ENCODE data around the gene ABHD5. TPM values are rescaled to one million over a fixed set of nuclear protein-coding genes. Genes with fewer than 3 reads are reported as not detected.

The ABHD5 gene
- total RNA-seq, 1 experiment from 2014 or later: 21.8 TPM

- no peak overlapping the region for H3K4me3 ChIP-seq (ENCODE audit: insufficient read depth, low read depth, low read length)
- no peaks in the 10 kb centered on the region for H3K27me3 ChIP-seq (ENCODE audit: control insufficient read depth, insufficient read depth, low read length)
- no peaks in the 10 kb centered on the region for H3K36me3 ChIP-seq (replicated peaks; ENCODE audit: control insufficient read depth, insufficient read depth, low read length)
- no peak for DNase-seq
Measured at GRCh38 chr3:43742920-43743319, 52.2 kb downstream of the ABHD5 start.

- DNase-seq: no peak
- Histone ChIP-seq H3K4me3 (ENCODE audit: insufficient read depth, low read depth, low read length) (no peak overlapping the region), H3K27me3 (ENCODE audit: control insufficient read depth, insufficient read depth, low read length) (no peaks in the 10 kb centered on the region), H3K36me3 (replicated peaks; ENCODE audit: control insufficient read depth, insufficient read depth, low read length) (no peaks in the 10 kb centered on the region)
Measured at GRCh38 chr3:43747641-43748040, 56.9 kb downstream of the ABHD5 start.

- H3K36me3 ChIP-seq (replicated peaks; ENCODE audit: control insufficient read depth, insufficient read depth, low read length): no peaks in the 10 kb centered on the region
- no peak overlapping the region for H3K4me3 ChIP-seq (ENCODE audit: insufficient read depth, low read depth, low read length)
- DNase-seq: no peak
- no peaks in the 10 kb centered on the region for H3K27me3 ChIP-seq (ENCODE audit: control insufficient read depth, insufficient read depth, low read length)
Measured at GRCh38 chr3:43748179-43748578, 57.4 kb downstream of the ABHD5 start.

- no peak for DNase-seq
- H3K36me3 ChIP-seq (replicated peaks; ENCODE audit: control insufficient read depth, insufficient read depth, low read length): no peaks in the 10 kb centered on the region
- H3K27me3 ChIP-seq (ENCODE audit: control insufficient read depth, insufficient read depth, low read length): no peaks in the 10 kb centered on the region
Measured at GRCh38 chr3:43748645-43749044, 57.9 kb downstream of the ABHD5 start.

GRCh38 chr3:43752905-43753304 is 62.2 kb downstream of the ABHD5 start:
- Histone ChIP-seq H3K36me3 (replicated peaks; ENCODE audit: control insufficient read depth, insufficient read depth, low read length) (no peaks in the 10 kb centered on the region), H3K27me3 (ENCODE audit: control insufficient read depth, insufficient read depth, low read length) (no peaks in the 10 kb centered on the region), H3K4me3 (ENCODE audit: insufficient read depth, low read depth, low read length) (no peak overlapping the region)
- no peak for DNase-seq

More at GRCh38 chr3:43748645-43749044, 57.9 kb downstream of the ABHD5 start:
- no peak overlapping the region for H3K4me3 ChIP-seq (ENCODE audit: insufficient read depth, low read depth, low read length)

GRCh38 chr3:43753741-43754715 is 63.3 kb downstream of the ABHD5 start:
- H3K27me3 ChIP-seq (ENCODE audit: control insufficient read depth, insufficient read depth, low read length): no peaks in the 10 kb centered on the region
- DNase-seq: no peak
- H3K4me3 ChIP-seq (ENCODE audit: insufficient read depth, low read depth, low read length): no peak overlapping the region
- no peaks in the 10 kb centered on the region for H3K36me3 ChIP-seq (replicated peaks; ENCODE audit: control insufficient read depth, insufficient read depth, low read length)

GRCh38 chr3:43755516-43756200 is 64.9 kb downstream of the ABHD5 start:
- DNase-seq: no peak
- Histone ChIP-seq H3K4me3 (ENCODE audit: insufficient read depth, low read depth, low read length) (no peak overlapping the region), H3K36me3 (replicated peaks; ENCODE audit: control insufficient read depth, insufficient read depth, low read length) (no peaks in the 10 kb centered on the region), H3K27me3 (ENCODE audit: control insufficient read depth, insufficient read depth, low read length) (no peaks in the 10 kb centered on the region)

GRCh38 chr3:43757666-43758321 is 67.1 kb downstream of the ABHD5 start:
- no peak for DNase-seq
- no peaks in the 10 kb centered on the region for H3K36me3 ChIP-seq (replicated peaks; ENCODE audit: control insufficient read depth, insufficient read depth, low read length)
- no peaks in the 10 kb centered on the region for H3K27me3 ChIP-seq (ENCODE audit: control insufficient read depth, insufficient read depth, low read length)
- H3K4me3 ChIP-seq (ENCODE audit: insufficient read depth, low read depth, low read length): no peak overlapping the region

- DNase-seq: no peak
- Histone ChIP-seq H3K27me3 (ENCODE audit: control insufficient read depth, insufficient read depth, low read length) (no peaks in the 10 kb centered on the region), H3K36me3 (replicated peaks; ENCODE audit: control insufficient read depth, insufficient read depth, low read length) (no peaks in the 10 kb centered on the region), H3K4me3 (ENCODE audit: insufficient read depth, low read depth, low read length) (no peak overlapping the region)
Measured at GRCh38 chr3:43758592-43759225, 68.0 kb downstream of the ABHD5 start.

GRCh38 chr3:43759297-43759782 is 68.6 kb downstream of the ABHD5 start:
- Histone ChIP-seq H3K36me3 (replicated peaks; ENCODE audit: control insufficient read depth, insufficient read depth, low read length) (no peaks in the 10 kb centered on the region), H3K27me3 (ENCODE audit: control insufficient read depth, insufficient read depth, low read length) (no peaks in the 10 kb centered on the region), H3K4me3 (ENCODE audit: insufficient read depth, low read depth, low read length) (no peak overlapping the region)
- DNase-seq: no peak

GRCh38 chr3:43759938-43760337 is 69.2 kb downstream of the ABHD5 start:
- no peaks in the 10 kb centered on the region for H3K27me3 ChIP-seq (ENCODE audit: control insufficient read depth, insufficient read depth, low read length)
- DNase-seq: no peak
- no peaks in the 10 kb centered on the region for H3K36me3 ChIP-seq (replicated peaks; ENCODE audit: control insufficient read depth, insufficient read depth, low read length)
- H3K4me3 ChIP-seq (ENCODE audit: insufficient read depth, low read depth, low read length): no peak overlapping the region

- Histone ChIP-seq H3K36me3 (replicated peaks; ENCODE audit: control insufficient read depth, insufficient read depth, low read length) (no peaks in the 10 kb centered on the region), H3K4me3 (ENCODE audit: insufficient read depth, low read depth, low read length) (no peak overlapping the region), H3K27me3 (ENCODE audit: control insufficient read depth, insufficient read depth, low read length) (no peaks in the 10 kb centered on the region)
- no peak for DNase-seq
Measured at GRCh38 chr3:43760938-43761337, 70.2 kb downstream of the ABHD5 start.

GRCh38 chr3:43762451-43762850 is 71.7 kb downstream of the ABHD5 start:
- no peak for DNase-seq
- Histone ChIP-seq H3K4me3 (ENCODE audit: insufficient read depth, low read depth, low read length) (no peak overlapping the region), H3K36me3 (replicated peaks; ENCODE audit: control insufficient read depth, insufficient read depth, low read length) (no peaks in the 10 kb centered on the region), H3K27me3 (ENCODE audit: control insufficient read depth, insufficient read depth, low read length) (no peaks in the 10 kb centered on the region)

GRCh38 chr3:43764056-43764455 is 73.3 kb downstream of the ABHD5 start:
- Histone ChIP-seq H3K27me3 (ENCODE audit: control insufficient read depth, insufficient read depth, low read length) (no peaks in the 10 kb centered on the region), H3K36me3 (replicated peaks; ENCODE audit: control insufficient read depth, insufficient read depth, low read length) (no peaks in the 10 kb centered on the region), H3K4me3 (ENCODE audit: insufficient read depth, low read depth, low read length) (no peak overlapping the region)
- DNase-seq: no peak

Data from H7 (cell line).